ENCODE data around the gene PHLDA2.

- no peak for TF ChIP-seq TAF1 (IDR thresholded peaks at IDR 0.05; ENCODE audit: low read depth, low read length)
- no peak for TF ChIP-seq POLR2A (IDR thresholded peaks at IDR 0.05; ENCODE audit: low read depth, low read length)
Measured at GRCh38 chr11:2934611-2935239, 5.5 kb upstream of the PHLDA2 start.

Data from GM12891 (cell line).